ENCODE measurements around the gene MAP4K3.
"Not testable (repeated sequence)": the region's sequence is repeated elsewhere in the genome, so short reads cannot be mapped to it uniquely, and the experiment has no call there.

MAP4K3 gene

GRCh38 chr2:39266139-39266805, 170.8 kb downstream of the MAP4K3 start:
- in situ Hi-C loops (cut with MboI; ENCODE audit: low pct_unique_long_range_greater_than_20kb, low sequenced_read_pairs) = no loop called here
- DNase-seq = peak; percentile 35

DNA sequence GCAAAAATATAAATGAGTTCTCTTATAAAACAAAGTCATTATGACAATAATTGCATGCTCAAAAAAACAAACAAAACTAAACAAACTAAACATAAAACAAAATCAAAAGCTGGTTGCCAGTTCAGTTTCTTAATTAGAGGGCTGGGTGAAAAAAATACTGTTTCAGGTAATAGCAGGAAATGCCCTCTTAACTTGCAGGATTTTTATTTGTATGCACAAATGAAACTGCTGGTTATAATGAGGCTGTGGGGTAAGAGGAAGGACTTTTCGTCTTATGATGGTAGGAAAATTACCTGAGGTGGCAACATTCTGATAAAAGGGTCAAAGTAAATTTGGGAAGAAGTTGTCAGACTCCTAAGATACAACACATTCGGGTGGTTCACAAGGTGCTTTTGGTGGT, 171.8 kb downstream of the MAP4K3 start:
- DNase-seq = no peak
- in situ Hi-C loops (cut with MboI; ENCODE audit: low pct_unique_long_range_greater_than_20kb, low sequenced_read_pairs) = no loop called here

GRCh38 chr2:39264733-39265132, 172.4 kb downstream of the MAP4K3 start:
- in situ Hi-C loops (cut with MboI; ENCODE audit: low pct_unique_long_range_greater_than_20kb, low sequenced_read_pairs) = no loop called here
- peak; percentile 39 for DNase-seq

DNA sequence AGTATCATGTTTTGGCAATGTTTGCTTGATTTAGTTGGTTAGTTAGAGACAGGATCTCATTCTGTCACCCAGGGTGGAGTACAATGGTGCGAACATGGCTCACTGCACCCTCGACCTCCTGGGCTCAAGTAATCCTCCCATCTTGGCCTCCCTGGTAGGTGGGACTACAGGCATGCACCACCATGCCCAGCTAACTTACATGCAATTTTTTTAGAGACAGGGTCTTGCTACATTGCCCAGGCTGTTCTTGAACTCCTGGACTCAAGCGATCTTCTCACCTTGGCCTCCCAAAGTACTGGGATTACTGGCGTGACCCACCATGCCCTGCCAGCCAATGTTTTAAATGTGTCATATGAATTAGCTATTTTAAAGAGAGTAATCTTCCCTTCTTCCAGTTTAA, 177.0 kb downstream of the MAP4K3 start:
- in situ Hi-C loops (cut with MboI; ENCODE audit: low pct_unique_long_range_greater_than_20kb, low sequenced_read_pairs) = no loop called here
- DNase-seq = no peak

DNA sequence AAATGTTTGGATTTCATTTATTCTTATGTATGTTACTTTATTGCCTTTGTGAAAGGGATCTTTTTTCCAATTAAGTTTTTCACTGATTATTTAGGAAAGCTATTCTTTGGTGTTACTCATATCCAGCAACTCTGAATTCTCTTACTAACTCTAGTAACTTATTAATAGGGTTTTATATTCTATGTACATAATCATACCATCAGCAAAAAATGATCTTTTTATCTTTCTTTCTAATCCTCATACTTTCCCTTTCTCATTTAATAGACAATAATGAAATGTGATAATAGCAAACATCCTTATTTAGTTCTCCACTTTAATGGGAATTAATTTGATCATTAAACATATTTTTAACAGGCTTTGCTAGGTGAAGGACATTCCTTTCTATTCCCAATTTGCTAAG, 181.0 kb downstream of the MAP4K3 start:
- DNase-seq = no peak
- in situ Hi-C loops (cut with MboI; ENCODE audit: low pct_unique_long_range_greater_than_20kb, low sequenced_read_pairs) = no loop called here

DNA sequence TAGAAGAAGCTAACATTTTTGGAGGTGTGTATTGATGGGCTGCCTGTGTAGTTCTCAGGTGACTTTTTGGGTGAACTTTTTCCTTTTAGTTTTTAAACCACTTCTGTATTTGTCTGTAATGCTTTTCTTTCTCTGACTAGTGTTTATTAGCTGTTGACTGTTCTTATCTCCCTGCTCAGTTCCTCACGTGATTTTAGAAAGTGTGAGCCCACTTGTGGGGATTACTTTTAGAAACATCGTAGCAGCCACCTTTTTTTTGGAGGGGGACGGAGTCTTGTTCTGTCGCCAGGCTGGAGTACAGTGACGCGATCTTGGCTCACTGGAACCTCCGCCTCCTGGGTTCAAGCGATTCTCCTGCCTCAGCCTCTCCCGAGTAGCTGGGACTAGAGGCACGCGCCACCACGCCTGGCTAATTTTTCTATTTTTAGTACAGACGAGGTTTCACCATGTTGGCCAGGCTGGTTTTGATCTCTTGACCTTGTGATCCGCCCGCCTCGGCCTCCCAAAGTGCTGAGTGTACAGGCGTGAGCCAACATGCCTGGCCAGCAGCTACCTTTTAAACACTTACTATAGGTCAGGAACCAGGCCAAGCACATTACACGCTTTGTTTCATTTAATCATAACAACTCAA, 184.1 kb downstream of the MAP4K3 start:
- in situ Hi-C loops (cut with MboI; ENCODE audit: low pct_unique_long_range_greater_than_20kb, low sequenced_read_pairs) = no loop called here
- no peak for DNase-seq

DNA sequence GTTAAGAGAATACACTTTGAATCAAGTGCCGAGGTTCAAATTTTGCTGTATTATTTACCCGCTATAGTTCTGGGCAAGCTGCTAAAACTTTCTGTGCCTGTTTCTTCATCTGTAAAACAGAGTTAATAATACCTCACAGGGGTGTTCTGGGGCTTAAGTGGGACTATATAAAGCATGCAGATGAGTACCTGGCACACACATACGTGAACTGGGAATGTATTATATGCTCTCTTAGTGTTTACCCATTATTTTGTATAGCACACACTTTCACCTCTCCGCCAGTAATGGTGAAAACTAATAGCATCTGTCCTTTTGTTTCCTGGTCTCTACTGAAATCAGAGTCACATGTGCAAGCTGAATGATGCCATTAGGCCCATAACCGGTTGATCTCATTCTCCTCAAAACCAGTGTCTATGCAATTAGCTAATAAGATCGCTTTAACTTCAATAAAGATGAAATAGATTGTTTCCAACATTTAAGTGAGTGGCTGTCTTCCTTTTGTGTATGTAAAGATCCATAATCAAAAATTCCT, 189.5 kb downstream of the MAP4K3 start:
- DNase-seq = no peak
- in situ Hi-C loops (cut with MboI; ENCODE audit: low pct_unique_long_range_greater_than_20kb, low sequenced_read_pairs) = loop anchor here (25.0 kb wide), 1 partner anchor 185 kb away; no protein-coding TSS in a partner anchor

- in situ Hi-C loops (cut with MboI; ENCODE audit: low pct_unique_long_range_greater_than_20kb, low sequenced_read_pairs) = loop anchor here (25.0 kb wide), 1 partner anchor 184 kb away; no protein-coding TSS in a partner anchor
- DNase-seq = no peak
These were observed 190.6 kb downstream of the MAP4K3 start for GRCh38 chr2:39246382-39246980.

GRCh38 chr2:39244963-39245625, 192.0 kb downstream of the MAP4K3 start:
- DNase-seq = peak; percentile 83
- in situ Hi-C loops (cut with MboI; ENCODE audit: low pct_unique_long_range_greater_than_20kb, low sequenced_read_pairs) = loop anchor here (25.0 kb wide), 1 partner anchor 183 kb away; no protein-coding TSS in a partner anchor

GRCh38 chr2:39244241-39244862, 192.7 kb downstream of the MAP4K3 start:
- in situ Hi-C loops (cut with MboI; ENCODE audit: low pct_unique_long_range_greater_than_20kb, low sequenced_read_pairs) = loop anchor here (25.0 kb wide), 1 partner anchor 182 kb away; no protein-coding TSS in a partner anchor
- not testable (repeated sequence) for DNase-seq

DNA sequence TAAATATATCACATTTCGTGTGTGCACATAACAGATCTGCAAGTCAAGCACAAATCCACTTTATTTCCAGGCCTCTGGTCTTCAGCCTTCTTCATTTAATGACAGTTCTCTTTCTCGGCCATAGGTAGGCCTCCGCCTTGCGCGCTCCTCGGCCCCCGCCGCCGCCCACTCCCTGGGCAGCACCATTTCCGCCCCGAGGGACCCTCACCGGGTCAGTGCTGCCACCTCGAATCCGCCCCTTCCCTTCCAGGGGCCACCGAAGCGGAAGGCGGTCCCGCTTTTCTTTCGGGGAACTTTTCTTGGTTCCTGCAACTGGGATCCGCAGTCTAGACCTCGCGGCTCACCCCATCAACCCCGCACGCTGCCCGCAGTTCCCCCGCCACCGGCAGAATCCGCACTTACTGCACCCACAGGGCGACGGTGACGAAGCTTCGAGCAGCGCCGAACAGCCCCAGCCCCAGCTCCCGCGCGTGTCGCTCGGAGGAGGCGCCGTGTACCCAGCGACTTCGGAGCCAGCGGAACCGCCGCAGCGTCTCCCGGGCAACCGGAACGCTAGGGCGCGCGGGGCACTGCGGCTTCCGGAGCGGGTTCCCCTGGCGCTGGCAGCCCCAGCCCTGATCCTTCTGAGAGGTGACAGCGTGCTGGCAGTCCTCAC, 193.5 kb downstream of the MAP4K3 start, which contains the start of gene CDKL4:
CDKL4 (minus strand) TSS at position 502 of the 655 bp plus-strand sequence.
- peak; percentile 67 for DNase-seq
- in situ Hi-C loops (cut with MboI; ENCODE audit: low pct_unique_long_range_greater_than_20kb, low sequenced_read_pairs) = loop anchor here (25.0 kb wide), 1 partner anchor 181 kb away; no protein-coding TSS in a partner anchor

DNA sequence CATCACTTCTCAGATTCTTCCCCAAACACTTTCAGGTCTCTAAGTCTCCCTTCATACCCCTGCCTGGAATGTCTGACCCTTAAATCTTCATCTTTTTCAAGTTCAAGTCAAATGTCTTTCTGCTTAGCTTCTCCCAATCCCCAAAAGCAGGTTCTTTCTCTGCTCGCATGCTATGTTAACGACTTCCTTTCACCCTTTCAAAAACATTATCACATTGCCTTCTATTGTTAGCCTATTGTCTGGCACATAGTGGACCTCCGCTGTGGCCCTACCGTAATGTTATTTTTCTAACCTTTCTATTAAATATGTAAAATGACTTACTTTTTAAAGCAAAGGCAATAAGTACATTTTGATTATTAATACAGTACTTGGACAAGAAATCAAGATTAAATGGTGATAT, 195.5 kb downstream of the MAP4K3 start:
- peak; percentile 51 for DNase-seq
- in situ Hi-C loops (cut with MboI; ENCODE audit: low pct_unique_long_range_greater_than_20kb, low sequenced_read_pairs) = loop anchor here (25.0 kb wide), 1 partner anchor 179 kb away; no protein-coding TSS in a partner anchor

DNA sequence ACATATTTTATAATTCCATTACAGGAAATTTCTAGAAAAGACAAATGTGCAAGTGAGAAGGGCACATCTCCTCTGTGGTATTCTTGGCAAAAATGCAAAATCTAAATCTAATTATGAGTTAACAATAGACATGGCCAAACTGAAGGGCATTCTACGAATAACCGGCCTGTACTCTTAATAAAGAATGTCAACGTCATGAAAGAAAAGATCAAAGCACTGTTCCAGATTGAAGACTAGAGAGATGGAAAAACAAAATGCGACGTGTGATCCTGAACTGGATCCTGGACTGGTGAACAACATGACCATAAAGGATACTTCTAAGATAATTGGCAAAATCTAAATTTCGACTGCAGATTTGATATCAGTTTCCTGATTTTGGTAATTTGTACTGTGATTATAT, 196.3 kb downstream of the MAP4K3 start:
- in situ Hi-C loops (cut with MboI; ENCODE audit: low pct_unique_long_range_greater_than_20kb, low sequenced_read_pairs) = loop anchor here (25.0 kb wide), 1 partner anchor 178 kb away; no protein-coding TSS in a partner anchor
- DNase-seq = no peak

GRCh38 chr2:39234754-39235153, 202.3 kb downstream of the MAP4K3 start:
- no peak for DNase-seq
- in situ Hi-C loops (cut with MboI; ENCODE audit: low pct_unique_long_range_greater_than_20kb, low sequenced_read_pairs) = loop anchor here (25.0 kb wide), 1 partner anchor 172 kb away; no protein-coding TSS in a partner anchor

GRCh38 chr2:39232141-39232540, 204.9 kb downstream of the MAP4K3 start:
- in situ Hi-C loops (cut with MboI; ENCODE audit: low pct_unique_long_range_greater_than_20kb, low sequenced_read_pairs) = loop anchor here (25.0 kb wide), 1 partner anchor 170 kb away; no protein-coding TSS in a partner anchor
- DNase-seq = no peak

DNA sequence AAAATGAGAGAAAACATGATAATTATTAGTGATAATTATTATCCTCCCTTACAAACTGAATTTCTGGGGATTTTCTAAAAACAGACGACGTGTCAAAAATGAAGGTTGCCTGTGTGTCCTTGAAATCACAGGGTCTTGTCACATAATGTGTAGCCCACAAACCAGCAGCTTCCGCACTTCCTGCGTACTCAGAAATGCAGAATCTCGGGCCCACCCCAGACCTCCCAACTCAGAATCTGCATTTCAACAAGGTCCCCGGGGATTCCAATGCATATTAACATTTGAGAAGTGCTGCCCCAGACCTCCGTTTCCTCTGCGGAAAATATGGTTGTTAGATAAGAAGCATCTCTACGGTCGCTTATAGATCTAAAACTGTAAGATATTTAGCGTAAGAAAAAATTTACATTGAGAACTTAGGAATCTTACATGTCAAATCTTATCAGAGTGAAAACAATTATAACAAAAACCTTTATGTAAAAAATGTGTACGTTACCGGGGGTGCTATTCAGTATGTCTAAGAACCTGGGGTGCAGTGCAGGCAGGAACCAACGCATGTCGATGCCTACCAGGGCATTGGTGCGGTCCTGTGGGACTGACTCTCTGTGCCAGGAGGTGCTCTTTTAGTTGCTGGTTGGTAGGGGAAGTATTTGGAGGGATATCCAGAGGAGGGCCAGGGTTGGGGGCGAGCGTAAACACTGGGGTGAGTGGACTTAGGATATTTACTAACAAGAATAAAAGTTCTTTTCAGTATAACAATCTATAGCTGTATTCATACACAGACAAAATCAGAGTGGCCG, 208.5 kb downstream of the MAP4K3 start:
- in situ Hi-C loops (cut with MboI; ENCODE audit: low pct_unique_long_range_greater_than_20kb, low sequenced_read_pairs) = loop anchor here (25.0 kb wide), 1 partner anchor 166 kb away; no protein-coding TSS in a partner anchor
- peak; percentile 75 for DNase-seq
